HL-60 (cell line): ENCODE data around the gene C9.

Experiments
- DNase-seq, 2 experiments: peaks; one replicate each; pipeline ENCODE4 v3.0.0-alpha.2; 2010 to 2020; ENCODE audit warnings: low read depth in 1 of 2, low spot score in 1 of 2
- H3K27ac ChIP-seq: fragments of 250-450 bp; sonication (Bioruptor Pico); replicated peaks from 2 replicates; pipeline ENCODE4 v1.5.1; 2020; ENCODE audit warnings: mild to moderate bottlenecking, moderate library complexity
- H3K27me3 ChIP-seq: fragments of 250-450 bp; sonication (Bioruptor Pico); 2 replicates; pipeline ENCODE4 v1.5.1; 2021; ENCODE audit warnings: mild to moderate bottlenecking, moderate library complexity; ENCODE audit not compliant: insufficient read depth, poor library complexity, severe bottlenecking
- H3K4me3 ChIP-seq: replicated peaks from 2 replicates; pipeline ENCODE4 v1.5.1; 2011; ENCODE audit warnings: mild to moderate bottlenecking, control low read depth, low read length; ENCODE audit not compliant: insufficient read depth
- GABPA ChIP-seq: IDR thresholded peaks from 2 replicates; pipeline ENCODE4 v1.6.1; 2012; ENCODE audit warnings: low read depth
- POLR2AphosphoS5 ChIP-seq: IDR thresholded peaks from 2 replicates; pipeline ENCODE4 v1.6.1; 2012; ENCODE audit warnings: low read depth
- SPI1 ChIP-seq: IDR thresholded peaks from 2 replicates; pipeline ENCODE4 v1.6.1; 2012; ENCODE audit warnings: low read depth, mild to moderate bottlenecking, borderline replicate concordance
- TF ChIP-seq, protein P1 (sequence below): IDR thresholded peaks from 2 replicates; pipeline ENCODE4 v1.6.1; 2012; ENCODE audit warnings: low read depth; ENCODE audit not compliant: insufficient replicate concordance
- TF ChIP-seq, protein P2 (sequence below): IDR thresholded peaks from one replicate; pipeline ENCODE4 v1.5.1; 2011; ENCODE audit warnings: low read length, control low read depth, inconsistent platforms; ENCODE audit not compliant: insufficient read depth

The C9 gene

DNA sequence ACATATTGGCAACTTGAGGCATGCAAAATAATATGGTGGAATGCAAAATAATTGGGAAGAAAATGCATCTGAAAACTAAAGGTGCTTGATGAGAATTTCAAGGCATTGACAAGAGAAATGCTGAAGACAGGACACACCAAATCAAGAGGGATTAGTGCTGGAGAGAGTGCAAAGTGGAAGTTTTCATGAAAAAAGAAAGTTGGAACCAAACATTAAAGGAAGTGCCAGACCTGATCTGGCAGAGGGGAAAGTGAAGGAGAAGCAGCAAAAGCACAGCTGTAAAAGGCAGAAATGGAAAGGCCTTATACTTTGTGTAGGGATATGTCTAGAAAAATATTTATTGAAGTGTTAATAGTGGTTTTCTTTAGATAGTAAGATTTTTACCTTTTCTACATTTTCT is 109.6 kb downstream of the C9 start:
- no peak overlapping the region for H3K4me3 ChIP-seq
- no peak for TF ChIP-seq POLR2AphosphoS5
- TF ChIP-seq SPI1: peak; percentile 41; the same call in 1 of the 2 replicates
- no peak for TF ChIP-seq GABPA
- DNase-seq: no peak

DNA sequence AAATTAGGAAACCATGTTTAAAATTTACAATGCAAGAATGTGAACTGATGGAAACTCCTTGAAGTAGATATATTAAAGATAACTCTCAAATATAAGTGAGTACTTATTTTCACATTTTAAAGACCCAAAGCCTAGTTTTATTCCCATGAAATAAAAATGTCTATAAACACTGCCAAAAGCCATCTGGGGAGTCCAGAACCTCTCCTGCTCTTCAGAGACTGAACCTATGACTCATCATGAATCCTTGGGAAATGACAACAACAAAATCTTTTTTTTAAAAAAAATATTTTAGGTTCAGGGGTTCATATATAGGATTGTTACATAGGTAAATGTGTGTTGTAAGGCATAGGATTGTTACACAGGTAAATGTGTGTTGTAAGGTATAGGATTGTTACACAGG is 111.1 kb downstream of the C9 start:
- H3K4me3 ChIP-seq: no peak overlapping the region
- no peak for DNase-seq
- no peaks in the 10 kb centered on the region for H3K27me3 ChIP-seq
- TF ChIP-seq SPI1 (no peak), GABPA (no peak), POLR2AphosphoS5 (no peak)
- TF ChIP-seq, protein P1, sequence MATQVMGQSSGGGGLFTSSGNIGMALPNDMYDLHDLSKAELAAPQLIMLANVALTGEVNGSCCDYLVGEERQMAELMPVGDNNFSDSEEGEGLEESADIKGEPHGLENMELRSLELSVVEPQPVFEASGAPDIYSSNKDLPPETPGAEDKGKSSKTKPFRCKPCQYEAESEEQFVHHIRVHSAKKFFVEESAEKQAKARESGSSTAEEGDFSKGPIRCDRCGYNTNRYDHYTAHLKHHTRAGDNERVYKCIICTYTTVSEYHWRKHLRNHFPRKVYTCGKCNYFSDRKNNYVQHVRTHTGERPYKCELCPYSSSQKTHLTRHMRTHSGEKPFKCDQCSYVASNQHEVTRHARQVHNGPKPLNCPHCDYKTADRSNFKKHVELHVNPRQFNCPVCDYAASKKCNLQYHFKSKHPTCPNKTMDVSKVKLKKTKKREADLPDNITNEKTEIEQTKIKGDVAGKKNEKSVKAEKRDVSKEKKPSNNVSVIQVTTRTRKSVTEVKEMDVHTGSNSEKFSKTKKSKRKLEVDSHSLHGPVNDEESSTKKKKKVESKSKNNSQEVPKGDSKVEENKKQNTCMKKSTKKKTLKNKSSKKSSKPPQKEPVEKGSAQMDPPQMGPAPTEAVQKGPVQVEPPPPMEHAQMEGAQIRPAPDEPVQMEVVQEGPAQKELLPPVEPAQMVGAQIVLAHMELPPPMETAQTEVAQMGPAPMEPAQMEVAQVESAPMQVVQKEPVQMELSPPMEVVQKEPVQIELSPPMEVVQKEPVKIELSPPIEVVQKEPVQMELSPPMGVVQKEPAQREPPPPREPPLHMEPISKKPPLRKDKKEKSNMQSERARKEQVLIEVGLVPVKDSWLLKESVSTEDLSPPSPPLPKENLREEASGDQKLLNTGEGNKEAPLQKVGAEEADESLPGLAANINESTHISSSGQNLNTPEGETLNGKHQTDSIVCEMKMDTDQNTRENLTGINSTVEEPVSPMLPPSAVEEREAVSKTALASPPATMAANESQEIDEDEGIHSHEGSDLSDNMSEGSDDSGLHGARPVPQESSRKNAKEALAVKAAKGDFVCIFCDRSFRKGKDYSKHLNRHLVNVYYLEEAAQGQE: no peak
- TF ChIP-seq, protein P2, sequence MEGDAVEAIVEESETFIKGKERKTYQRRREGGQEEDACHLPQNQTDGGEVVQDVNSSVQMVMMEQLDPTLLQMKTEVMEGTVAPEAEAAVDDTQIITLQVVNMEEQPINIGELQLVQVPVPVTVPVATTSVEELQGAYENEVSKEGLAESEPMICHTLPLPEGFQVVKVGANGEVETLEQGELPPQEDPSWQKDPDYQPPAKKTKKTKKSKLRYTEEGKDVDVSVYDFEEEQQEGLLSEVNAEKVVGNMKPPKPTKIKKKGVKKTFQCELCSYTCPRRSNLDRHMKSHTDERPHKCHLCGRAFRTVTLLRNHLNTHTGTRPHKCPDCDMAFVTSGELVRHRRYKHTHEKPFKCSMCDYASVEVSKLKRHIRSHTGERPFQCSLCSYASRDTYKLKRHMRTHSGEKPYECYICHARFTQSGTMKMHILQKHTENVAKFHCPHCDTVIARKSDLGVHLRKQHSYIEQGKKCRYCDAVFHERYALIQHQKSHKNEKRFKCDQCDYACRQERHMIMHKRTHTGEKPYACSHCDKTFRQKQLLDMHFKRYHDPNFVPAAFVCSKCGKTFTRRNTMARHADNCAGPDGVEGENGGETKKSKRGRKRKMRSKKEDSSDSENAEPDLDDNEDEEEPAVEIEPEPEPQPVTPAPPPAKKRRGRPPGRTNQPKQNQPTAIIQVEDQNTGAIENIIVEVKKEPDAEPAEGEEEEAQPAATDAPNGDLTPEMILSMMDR: no peak
- no peak overlapping the region for H3K27ac ChIP-seq

More for the DNA sequence above, 109.6 kb downstream of the C9 start:
- Histone ChIP-seq H3K27me3 (no peaks in the 10 kb centered on the region), H3K27ac (no peak overlapping the region)

DNA sequence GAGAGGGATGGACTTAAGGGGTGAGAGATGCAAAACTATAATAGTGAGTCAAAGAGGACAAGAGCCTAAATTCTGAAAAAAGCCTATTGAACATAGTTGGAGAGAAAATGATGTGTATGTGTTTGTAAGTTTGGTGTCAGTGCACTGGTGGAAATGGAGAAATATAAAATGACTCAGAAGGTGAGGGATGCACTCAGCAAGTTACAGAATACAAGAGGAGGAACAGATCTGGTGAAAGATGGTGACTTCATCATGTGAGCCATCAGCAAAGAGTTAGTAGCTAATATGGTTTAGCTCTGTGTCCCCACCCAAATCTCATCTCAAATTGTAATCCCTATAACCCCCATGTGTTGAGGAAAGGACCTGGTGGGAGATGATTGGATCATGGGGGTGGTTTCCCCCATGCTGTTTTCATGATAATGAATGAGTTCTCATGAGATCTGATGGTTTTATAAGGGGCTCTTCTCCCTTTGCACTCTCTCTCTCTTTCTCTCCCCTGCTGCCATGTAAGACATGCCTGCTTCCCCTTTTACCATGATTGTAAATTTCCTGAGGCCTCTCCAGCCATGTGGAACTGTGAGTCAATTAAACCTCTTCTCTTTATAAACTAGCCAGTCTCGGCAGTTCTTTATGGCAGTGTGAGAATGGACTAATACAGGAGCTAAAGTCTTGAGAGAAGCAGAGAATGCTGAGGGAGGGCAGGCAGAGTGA is 114.6 kb downstream of the C9 start:
- Histone ChIP-seq H3K4me3 (no peak overlapping the region), H3K27me3 (no peaks in the 10 kb centered on the region), H3K27ac (0 out of 2 replicates have a peak overlapping the region, but pooled peaks have one; percentile 17)
- DNase-seq: no peak
- TF ChIP-seq, protein P1: no peak
- TF ChIP-seq POLR2AphosphoS5 (no peak), SPI1 (peak; percentile 32; the same call in 1 of the 2 replicates), GABPA (no peak)

DNA sequence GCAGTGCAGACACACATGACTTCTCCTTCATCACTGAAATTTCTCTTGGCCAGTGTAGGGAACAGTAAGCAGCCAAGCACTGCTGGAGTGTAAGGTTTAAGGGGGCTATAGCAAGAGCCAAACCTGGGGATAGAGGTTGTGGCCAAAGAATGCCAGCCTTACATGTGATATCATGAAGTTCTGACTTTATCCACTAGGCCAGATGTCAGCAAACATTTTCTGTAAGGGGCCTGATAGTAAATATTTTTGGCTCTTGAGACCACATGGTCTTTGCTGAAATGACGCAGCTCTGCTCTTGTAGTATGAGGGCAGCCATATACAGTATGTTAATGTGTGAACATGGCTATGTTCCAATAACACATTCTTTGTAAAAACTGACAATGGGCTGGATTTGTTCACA is 115.2 kb downstream of the C9 start:
- no peaks in the 10 kb centered on the region for H3K27me3 ChIP-seq
- no peak for DNase-seq
- TF ChIP-seq, protein P2: no peak
- TF ChIP-seq, protein P1: no peak
- no peak for TF ChIP-seq GABPA
- TF ChIP-seq POLR2AphosphoS5: no peak
- no peak for TF ChIP-seq SPI1
- no peak overlapping the region for H3K27ac ChIP-seq
- no peak overlapping the region for H3K4me3 ChIP-seq
